ENCODE results near the gene SMCO2.

The SMCO2 gene

GRCh38 chr12:27468241-27468640, 21.7 kb downstream of the SMCO2 start:
- ChIA-PET CTCF (no interaction called here), POLR2A (no interaction called here)
- Histone ChIP-seq H3K27ac (ENCODE audit: extremely low read depth, low read depth, low read length) (no peak overlapping the region), H3K4me3 (ENCODE audit: low read depth, low read length) (no peak overlapping the region), H3K36me3 (ENCODE audit: control insufficient read depth in 2 of 2, insufficient read depth in 1 of 2, low read length in 2 of 2) (no peaks in the 10 kb centered on the region), H3K4me1 (ENCODE audit: control insufficient read depth, insufficient read depth, low read length) (no peaks in the 10 kb centered on the region), H3K9me3 (ENCODE audit: control insufficient read depth, insufficient read depth, low read depth, low read length) (no peaks in the 10 kb centered on the region)
- TF ChIP-seq ZNF830 (tag by site-specific recombination; IDR thresholded peaks at IDR 0.05; ENCODE audit: low read depth) (no peak), ZNF513 (tag by site-specific recombination; IDR thresholded peaks at IDR 0.05) (no peak), ZBTB10 (tag by site-specific recombination; IDR thresholded peaks at IDR 0.05) (no peak), ZNF639 (tag by site-specific recombination; IDR thresholded peaks at IDR 0.05) (no peak), ZNF350 (tag by site-specific recombination; IDR thresholded peaks at IDR 0.05) (no peak), ZNF488 (tag by site-specific recombination; IDR thresholded peaks at IDR 0.05) (no peak), ZBTB11 (tag by site-specific recombination; conservative IDR thresholded peaks at IDR 0.05; ENCODE audit: low read depth) (no peak), ZNF518A (tag by site-specific recombination; conservative IDR thresholded peaks at IDR 0.05; ENCODE audit: low read depth) (no peak), SETDB1 (IDR thresholded peaks at IDR 0.05; ENCODE audit: insufficient read length, low read length) (no peak), ZNF624 (tag by site-specific recombination; IDR thresholded peaks at IDR 0.05) (no peak), ZNF544 (tag by site-specific recombination; IDR thresholded peaks at IDR 0.05) (no peak), YY2 (tag by site-specific recombination; IDR thresholded peaks at IDR 0.05) (no peak)

All from HEK293 (cell line).